NCI-H1105 (cell line): Measurements from ENCODE around the gene SPRY2.
"Not testable (repeated sequence)": the region's sequence is repeated elsewhere in the genome, so short reads cannot be mapped to it uniquely, and the experiment has no call there.

Experiments used
- DNase-seq: peaks from one replicate; lab custom pipeline; 2025; lab: John Stamatoyannopoulos, UW

The SPRY2 gene

GRCh38 chr13:80341101-80341755 is at the start of gene SPRY2:
Gene SPRY2, minus strand, starts transcription at chr13:80341126. Its CDS starts 3,421 bp downstream, at chr13:80337705.
- DNase-seq = peak; percentile 61

GRCh38 chr13:80390338-80390737 is 49.4 kb upstream of the SPRY2 start:
- DNase-seq = no peak

- DNase-seq = no peak
Measured at GRCh38 chr13:80389073-80390038, 48.4 kb upstream of the SPRY2 start.

GRCh38 chr13:80388506-80388905 is 47.6 kb upstream of the SPRY2 start:
- no peak for DNase-seq

GRCh38 chr13:80386592-80386991 is 45.7 kb upstream of the SPRY2 start:
- DNase-seq = no peak

GRCh38 chr13:80386002-80386401 is 45.1 kb upstream of the SPRY2 start:
- no peak for DNase-seq

GRCh38 chr13:80382576-80382975 is 41.6 kb upstream of the SPRY2 start:
- no peak for DNase-seq

GRCh38 chr13:80379245-80379644 is 38.3 kb upstream of the SPRY2 start:
- DNase-seq = no peak

- DNase-seq = no peak
Measured at GRCh38 chr13:80376554-80376953, 35.6 kb upstream of the SPRY2 start.

- no peak for DNase-seq
Measured at GRCh38 chr13:80374901-80375300, 34.0 kb upstream of the SPRY2 start.

GRCh38 chr13:80374444-80374843 is 33.5 kb upstream of the SPRY2 start:
- DNase-seq = no peak

- no peak for DNase-seq
Measured at GRCh38 chr13:80371840-80372509, 31.0 kb upstream of the SPRY2 start.

- no peak for DNase-seq
Measured at GRCh38 chr13:80367473-80367872, 26.5 kb upstream of the SPRY2 start.

GRCh38 chr13:80363890-80364503 is 23.1 kb upstream of the SPRY2 start:
- no peak for DNase-seq

GRCh38 chr13:80362481-80362880 is 21.6 kb upstream of the SPRY2 start:
- DNase-seq = no peak

- no peak for DNase-seq
Measured at GRCh38 chr13:80361883-80362327, 21.0 kb upstream of the SPRY2 start.

GRCh38 chr13:80361298-80361697 is 20.4 kb upstream of the SPRY2 start:
- no peak for DNase-seq

- DNase-seq = no peak
Measured at GRCh38 chr13:80360453-80360800, 19.5 kb upstream of the SPRY2 start.

- DNase-seq = no peak
Measured at GRCh38 chr13:80359778-80360452, 19.0 kb upstream of the SPRY2 start.

- DNase-seq = no peak
Measured at GRCh38 chr13:80359414-80359777, 18.5 kb upstream of the SPRY2 start.

- not testable (repeated sequence) for DNase-seq
Measured at GRCh38 chr13:80355496-80356094, 14.7 kb upstream of the SPRY2 start.
